Stimulated activated naive CD4-positive, alpha-beta T cell treated with Interleukin-2 at 50 U/mL for 16 hours (primary cell): ENCODE results near the gene SPP1.
"Not testable (repeated sequence)": the region's sequence is repeated elsewhere in the genome, so short reads cannot be mapped to it uniquely, and the experiment has no call there.

Experiments
- DNase-seq: peaks from one replicate; lab custom pipeline; 2025; lab: John Stamatoyannopoulos, UW

Gene SPP1

DNA sequence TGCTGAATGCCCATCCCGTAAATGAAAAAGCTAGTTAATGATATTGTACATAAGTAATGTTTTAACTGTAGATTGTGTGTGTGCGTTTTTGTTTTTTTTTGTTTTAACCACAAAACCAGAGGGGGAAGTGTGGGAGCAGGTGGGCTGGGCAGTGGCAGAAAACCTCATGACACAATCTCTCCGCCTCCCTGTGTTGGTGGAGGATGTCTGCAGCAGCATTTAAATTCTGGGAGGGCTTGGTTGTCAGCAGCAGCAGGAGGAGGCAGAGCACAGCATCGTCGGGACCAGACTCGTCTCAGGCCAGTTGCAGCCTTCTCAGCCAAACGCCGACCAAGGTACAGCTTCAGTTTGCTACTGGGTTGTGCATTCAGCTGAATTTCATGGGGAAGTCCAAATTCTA, at the start of gene SPP1:
Gene SPP1, plus strand, starts transcription at position 249 of the 400 bp plus-strand sequence. CDS start 1,182 bp downstream, outside the sequence.
- no peak for DNase-seq

- DNase-seq: no peak
Measured at GRCh38 chr4:87926554-87927098, 48.9 kb upstream of the SPP1 start.

DNA sequence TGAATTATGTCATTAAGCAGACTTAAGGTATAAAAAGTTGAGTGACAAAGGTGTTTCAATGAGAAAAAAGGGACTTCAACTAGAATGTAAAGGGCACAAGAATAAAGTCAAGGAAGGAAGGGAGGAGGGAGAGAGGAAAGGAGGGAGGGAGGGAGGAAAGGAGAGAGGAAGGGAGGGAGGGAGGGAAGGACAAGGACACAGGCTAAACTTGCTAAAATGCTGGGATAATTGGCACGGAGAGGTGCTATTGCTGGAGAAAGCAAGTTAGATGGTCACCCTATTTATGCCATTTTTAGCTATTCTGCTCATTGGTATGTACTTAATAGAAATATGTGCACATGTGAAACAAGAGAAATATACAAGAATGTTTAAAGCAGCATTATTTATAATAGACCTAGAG, 44.9 kb upstream of the SPP1 start:
- DNase-seq: no peak

- DNase-seq: no peak
Measured at GRCh38 chr4:87931932-87932331, 43.6 kb upstream of the SPP1 start.

GRCh38 chr4:87932718-87933141, 42.8 kb upstream of the SPP1 start:
- no peak for DNase-seq

GRCh38 chr4:87933337-87933736, 42.2 kb upstream of the SPP1 start:
- no peak for DNase-seq

DNA sequence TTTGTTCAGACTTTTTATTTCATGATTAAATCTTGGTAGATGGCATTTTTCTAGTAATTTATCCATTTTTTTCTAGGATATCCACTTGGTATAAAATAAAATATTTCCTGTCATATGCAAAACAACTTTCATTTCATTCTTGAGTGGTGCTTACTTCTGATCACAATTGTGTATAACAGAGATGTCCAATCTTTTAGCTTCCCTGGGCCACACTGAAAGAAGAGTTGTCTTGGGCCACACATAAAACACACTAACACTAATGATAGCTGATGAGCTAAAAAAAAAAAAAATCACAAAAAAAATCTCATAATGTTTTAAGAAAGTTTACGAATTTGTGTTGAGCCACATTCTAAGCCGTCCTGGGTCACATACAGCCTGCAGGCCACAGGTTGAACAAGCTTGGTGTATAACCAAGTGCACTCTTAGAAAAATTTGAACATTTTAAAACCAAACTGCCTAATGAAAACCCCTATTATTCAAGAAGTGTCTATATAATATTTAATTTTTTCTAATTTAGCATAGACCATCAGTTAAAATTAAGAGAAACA, 41.3 kb upstream of the SPP1 start:
- no peak for DNase-seq

DNA sequence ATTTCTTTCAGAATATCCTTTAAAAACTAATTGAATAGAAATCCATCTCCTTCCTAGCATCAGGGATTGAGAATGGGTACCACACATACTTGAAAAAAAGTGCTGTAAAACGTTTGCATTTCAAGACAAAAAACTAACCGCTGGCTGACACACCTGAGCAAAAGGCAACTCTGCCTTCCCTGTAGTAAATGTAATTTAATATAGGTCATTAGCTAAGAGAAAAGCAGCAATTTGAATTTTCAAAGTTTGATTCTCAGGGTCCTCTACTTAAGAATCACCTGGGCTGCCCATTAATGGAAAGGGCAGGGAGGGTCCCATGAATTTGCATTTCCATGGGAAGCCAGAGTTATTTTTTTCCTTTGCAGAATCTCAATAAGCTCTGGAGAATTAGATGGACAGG, 40.5 kb upstream of the SPP1 start:
- no peak for DNase-seq

DNA sequence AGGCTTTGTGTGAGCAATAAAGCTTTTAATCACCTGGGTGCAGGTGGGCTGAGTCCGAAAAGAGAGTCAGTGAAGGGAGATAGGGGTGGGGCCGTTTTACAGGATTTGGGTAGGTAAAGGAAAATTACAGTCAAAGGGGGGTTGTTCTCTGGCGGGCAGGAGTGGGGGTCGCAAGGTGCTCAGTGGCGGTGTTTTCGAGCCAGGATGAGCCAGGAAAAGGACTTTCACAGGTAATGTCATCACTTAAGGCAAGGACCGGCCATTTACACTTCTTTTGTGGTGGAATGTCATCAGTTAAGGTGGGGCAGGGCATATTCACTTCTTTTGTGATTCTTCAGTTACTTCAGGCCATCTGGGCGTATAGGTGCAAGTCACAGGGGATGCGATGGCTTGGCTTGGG, 39.6 kb upstream of the SPP1 start:
- DNase-seq: not testable (repeated sequence)

DNA sequence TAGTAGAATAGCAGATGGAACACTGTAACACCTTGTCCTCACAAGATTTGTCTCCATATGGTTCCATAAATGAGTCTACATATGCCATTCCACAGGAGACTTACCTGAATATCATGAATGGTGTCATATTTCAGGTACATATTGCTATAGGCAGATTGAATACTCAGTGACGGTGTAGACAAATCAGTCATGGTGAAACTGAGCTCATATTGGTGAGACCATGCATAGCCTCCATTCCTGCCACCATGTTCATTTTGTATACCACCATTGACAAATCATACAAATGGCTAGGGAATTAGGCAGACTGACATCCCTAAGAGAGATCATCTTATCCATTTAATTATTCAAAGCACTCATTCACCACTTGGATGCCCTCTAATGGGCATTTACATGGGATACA, 38.0 kb upstream of the SPP1 start:
- DNase-seq: no peak

GRCh38 chr4:87938746-87939145, 36.8 kb upstream of the SPP1 start:
- no peak for DNase-seq

DNA sequence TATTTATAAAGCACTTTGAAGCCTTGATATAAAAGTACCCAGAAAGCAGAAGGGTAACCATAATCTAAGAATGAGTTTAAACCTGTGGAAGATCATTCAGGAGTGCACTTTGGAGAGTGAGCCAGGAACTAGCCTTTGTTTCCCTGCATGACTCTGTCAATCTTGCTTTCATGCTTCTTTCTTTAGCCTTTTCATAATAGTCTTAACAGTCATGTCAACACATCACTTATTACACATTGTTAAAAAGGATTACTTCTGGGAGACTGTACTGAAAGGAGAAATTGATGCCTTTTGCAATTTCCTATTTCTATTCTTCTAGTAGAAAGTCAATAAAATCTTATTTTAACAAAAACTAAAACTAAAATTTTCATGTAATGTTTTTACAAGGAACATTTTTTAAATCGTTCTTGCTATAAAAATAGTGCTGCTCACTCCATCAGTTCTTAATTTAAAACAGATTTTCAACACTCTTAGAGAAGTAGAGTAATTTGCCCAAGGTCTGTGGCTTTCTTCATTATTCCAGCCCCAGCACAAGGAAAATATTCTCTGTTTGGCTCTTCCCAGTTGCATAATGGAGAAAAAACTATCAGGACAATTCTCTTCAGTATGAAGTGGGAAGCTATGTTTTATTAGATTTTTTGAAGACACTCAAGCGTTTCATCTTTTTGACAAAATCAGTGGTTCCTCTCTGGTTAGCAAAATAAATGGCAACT, 35.4 kb upstream of the SPP1 start:
- no peak for DNase-seq

- DNase-seq: not testable (repeated sequence)
Measured at GRCh38 chr4:87940809-87941208, 34.7 kb upstream of the SPP1 start.

DNA sequence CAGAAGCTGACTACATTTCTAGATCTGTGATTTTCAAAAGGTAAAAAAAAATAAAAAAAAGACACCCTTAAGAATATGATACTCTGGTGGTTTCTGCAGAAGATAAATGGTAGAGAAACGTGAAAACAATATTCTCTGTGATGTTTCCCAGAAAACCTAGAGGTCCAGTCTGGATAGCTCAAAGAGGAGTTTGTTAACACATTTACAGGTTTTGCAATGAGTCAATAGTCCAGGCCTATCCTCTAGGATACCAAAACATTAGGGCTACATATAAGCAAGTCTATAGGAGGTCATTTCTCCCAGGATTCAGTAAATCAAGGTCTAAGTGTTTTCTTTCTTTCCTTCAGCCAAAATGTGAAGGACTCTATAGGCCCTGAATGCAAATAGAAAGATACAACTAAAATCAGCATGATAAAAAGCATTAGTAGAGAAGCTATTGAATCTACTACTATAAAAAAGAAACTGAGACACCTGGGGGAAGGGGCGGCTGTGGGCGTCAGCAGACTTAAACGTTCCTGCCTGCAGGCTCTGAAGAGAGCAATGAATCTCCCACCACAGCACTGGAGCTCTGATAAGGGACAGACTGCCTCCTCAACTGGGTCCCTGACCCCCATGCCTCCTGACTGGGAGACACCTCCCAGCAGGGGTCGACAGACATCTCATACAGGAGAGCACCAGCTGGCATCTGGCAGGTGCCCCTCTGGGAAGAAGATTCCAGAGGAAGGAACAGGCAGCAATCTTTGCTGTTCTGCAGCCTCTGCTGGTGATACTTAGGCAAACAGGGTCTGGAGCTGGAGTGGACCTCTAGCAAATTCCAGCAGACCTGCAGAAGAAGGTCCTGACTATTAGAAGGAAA, 33.7 kb upstream of the SPP1 start:
- DNase-seq: no peak

DNA sequence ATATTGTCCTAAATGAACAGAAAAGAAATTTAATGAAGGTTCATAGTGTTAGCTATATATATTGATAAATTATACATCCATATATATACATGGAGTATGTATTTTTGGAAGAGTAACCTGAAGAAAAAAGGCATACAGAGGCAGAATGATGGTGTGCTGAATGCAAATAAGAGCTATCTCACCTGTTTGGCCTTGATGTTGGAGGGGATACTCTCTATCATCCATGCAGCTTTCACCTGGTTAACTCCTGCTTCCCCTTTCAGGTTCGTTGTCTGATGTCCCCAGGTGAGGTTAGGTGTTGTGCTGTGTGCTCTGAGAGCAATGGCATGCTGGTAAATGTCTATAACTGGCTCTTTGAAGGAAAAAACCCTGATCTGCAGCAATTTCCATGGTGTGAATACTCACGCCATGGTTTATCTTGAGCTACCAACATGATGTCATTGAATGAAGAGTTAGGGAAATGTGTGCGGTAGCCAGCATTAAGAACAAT, 31.8 kb upstream of the SPP1 start:
- no peak for DNase-seq

- no peak for DNase-seq
Measured at GRCh38 chr4:87944967-87945366, 30.5 kb upstream of the SPP1 start.

DNA sequence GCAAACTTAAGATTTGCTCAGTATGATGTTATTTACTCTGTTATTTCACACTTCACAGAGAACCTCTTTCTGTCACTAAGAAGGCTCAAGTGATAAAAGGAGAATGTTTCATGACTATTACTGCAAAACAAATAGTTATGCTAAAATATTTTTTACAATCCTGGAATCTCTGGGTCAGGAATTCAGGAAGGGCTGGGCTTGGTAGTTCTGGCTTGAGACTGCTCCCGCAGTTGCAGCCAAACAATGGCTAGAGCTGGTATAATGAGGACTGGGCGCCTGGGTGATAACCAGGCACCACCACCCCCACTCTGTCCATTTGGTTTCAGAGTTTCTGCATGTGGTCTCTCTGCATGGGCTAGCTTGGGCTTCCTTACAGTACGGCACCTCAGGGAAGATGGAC, 28.7 kb upstream of the SPP1 start:
- no peak for DNase-seq

DNA sequence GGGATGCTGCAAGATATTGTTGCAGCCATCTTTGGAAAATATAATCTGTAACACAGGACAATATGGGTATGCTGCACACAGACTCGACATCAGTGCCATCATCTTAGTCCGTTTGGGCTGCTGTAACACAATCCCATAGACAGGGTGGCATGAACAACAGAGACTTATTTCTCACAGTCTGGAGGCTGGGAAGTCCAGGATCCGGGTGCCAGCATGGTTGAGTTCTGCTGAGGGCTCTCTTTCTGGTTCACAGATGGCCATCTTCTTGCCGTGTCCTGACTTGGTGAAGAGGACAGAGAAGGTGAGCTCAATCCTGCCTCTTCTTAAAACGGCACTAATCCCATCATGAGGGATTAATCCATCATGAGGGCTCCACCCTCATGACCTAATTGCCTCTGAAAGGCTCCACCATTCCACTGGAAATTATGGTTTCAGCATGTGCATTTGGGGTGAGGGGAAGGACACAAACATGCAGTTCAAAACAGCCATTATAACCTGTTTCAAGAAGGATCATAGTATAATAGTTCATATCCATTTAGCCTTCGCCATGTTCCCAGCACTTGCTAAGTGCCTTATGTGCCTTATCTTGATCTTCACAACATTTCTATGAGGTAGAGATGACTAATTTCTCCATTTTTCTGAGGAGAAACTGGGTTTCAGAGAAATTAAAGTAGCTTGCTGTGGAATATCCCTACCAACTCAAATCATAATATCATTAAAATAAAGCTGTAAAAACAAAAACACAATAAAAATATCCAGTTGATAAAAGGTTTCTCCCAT, 27.9 kb upstream of the SPP1 start:
- no peak for DNase-seq

DNA sequence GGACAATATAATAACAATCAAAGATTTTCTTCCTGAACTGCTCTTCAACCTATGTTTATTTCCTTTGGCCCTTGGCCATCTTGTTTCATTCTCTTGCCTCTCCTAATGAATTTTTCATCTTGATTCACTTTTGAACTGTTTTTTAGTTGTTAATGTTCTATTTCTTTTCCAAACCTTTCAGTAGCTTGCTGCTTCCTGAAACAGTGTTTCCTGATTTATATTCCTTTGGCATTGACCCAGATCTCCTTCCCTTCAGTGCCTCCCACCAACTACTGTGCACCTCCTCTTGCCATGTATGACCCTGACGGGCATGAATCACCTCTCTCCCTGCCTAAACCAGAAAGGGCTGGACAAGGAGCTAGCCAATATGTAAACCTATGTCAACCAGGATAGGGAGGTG, 25.6 kb upstream of the SPP1 start:
- no peak for DNase-seq

GRCh38 chr4:87950493-87950892, 25.0 kb upstream of the SPP1 start:
- no peak for DNase-seq

- no peak for DNase-seq
Measured at GRCh38 chr4:87950936-87951511, 24.5 kb upstream of the SPP1 start.
